ENCODE measurements around the gene RELN.
A peak's percentile ranks its signal among the peaks of the same experiment; 100 is the strongest.
"Not testable (repeated sequence)": the region's sequence is repeated elsewhere in the genome, so short reads cannot be mapped to it uniquely, and the experiment has no call there.

Gene RELN

GRCh38 chr7:103833401-103833800 lies 156.1 kb downstream of the RELN start:
- Mint-ChIP-seq H3K27me3 (peaks cover 5% of the 10 kb centered on the region), H3K4me1 (ENCODE audit: low read depth) (no peaks in the 10 kb centered on the region), H3K9me3 (no peaks in the 10 kb centered on the region), H3K27ac (no peak overlapping the region), H3K4me3 (no peak overlapping the region), H3K36me3 (ENCODE audit: low read depth) (no peaks in the 10 kb centered on the region)

- Mint-ChIP-seq H3K27me3 (peaks cover 14% of the 10 kb centered on the region), H3K9me3 (no peaks in the 10 kb centered on the region), H3K36me3 (ENCODE audit: low read depth) (no peaks in the 10 kb centered on the region), H3K4me1 (ENCODE audit: low read depth) (no peaks in the 10 kb centered on the region), H3K27ac (no peak overlapping the region), H3K4me3 (no peak overlapping the region)
Measured at GRCh38 chr7:103832438-103832837, 157.0 kb downstream of the RELN start.

- Mint-ChIP-seq H3K9me3 (no peaks in the 10 kb centered on the region), H3K27ac (no peak overlapping the region), H3K36me3 (ENCODE audit: low read depth) (no peaks in the 10 kb centered on the region), H3K4me3 (no peak overlapping the region), H3K4me1 (ENCODE audit: low read depth) (no peaks in the 10 kb centered on the region), H3K27me3 (peaks cover 11% of the 10 kb centered on the region)
Measured at GRCh38 chr7:103824251-103824650, 165.2 kb downstream of the RELN start.

- no peak overlapping the region for H3K4me3 Mint-ChIP-seq
- no peaks in the 10 kb centered on the region for H3K36me3 Mint-ChIP-seq (ENCODE audit: low read depth)
- H3K27me3 Mint-ChIP-seq: peaks cover 6% of the 10 kb centered on the region
- H3K9me3 Mint-ChIP-seq: no peaks in the 10 kb centered on the region
- no peaks in the 10 kb centered on the region for H3K4me1 Mint-ChIP-seq (ENCODE audit: low read depth)
- no peak overlapping the region for H3K27ac Mint-ChIP-seq
Measured at GRCh38 chr7:103823084-103823483, 166.4 kb downstream of the RELN start.

- Mint-ChIP-seq H3K36me3 (ENCODE audit: low read depth) (no peaks in the 10 kb centered on the region), H3K4me3 (no peak overlapping the region), H3K27ac (no peak overlapping the region), H3K27me3 (no peaks in the 10 kb centered on the region), H3K9me3 (no peaks in the 10 kb centered on the region), H3K4me1 (ENCODE audit: low read depth) (no peaks in the 10 kb centered on the region)
Measured at GRCh38 chr7:103821092-103821491, 168.4 kb downstream of the RELN start.

GRCh38 chr7:103815972-103816371 lies 173.5 kb downstream of the RELN start:
- H3K27me3 Mint-ChIP-seq; H3K4me3 Mint-ChIP-seq; H3K36me3 Mint-ChIP-seq (ENCODE audit: low read depth); H3K27ac Mint-ChIP-seq; H3K9me3 Mint-ChIP-seq: not testable (repeated sequence)
- peaks cover 11% of the 10 kb centered on the region for H3K4me1 Mint-ChIP-seq (ENCODE audit: low read depth)

- Mint-ChIP-seq H3K27ac (no peak overlapping the region), H3K27me3 (no peaks in the 10 kb centered on the region), H3K4me3 (no peak overlapping the region), H3K36me3 (ENCODE audit: low read depth) (no peaks in the 10 kb centered on the region), H3K9me3 (no peaks in the 10 kb centered on the region), H3K4me1 (ENCODE audit: low read depth) (peaks cover 11% of the 10 kb centered on the region)
Measured at GRCh38 chr7:103813970-103814369, 175.5 kb downstream of the RELN start.

- no peaks in the 10 kb centered on the region for H3K9me3 Mint-ChIP-seq
- H3K36me3 Mint-ChIP-seq (ENCODE audit: low read depth): no peaks in the 10 kb centered on the region
- peaks cover 11% of the 10 kb centered on the region for H3K4me1 Mint-ChIP-seq (ENCODE audit: low read depth)
- peak overlapping the region; percentile 2 for H3K4me3 Mint-ChIP-seq
- H3K27me3 Mint-ChIP-seq: no peaks in the 10 kb centered on the region
- H3K27ac Mint-ChIP-seq: no peak overlapping the region
Measured at GRCh38 chr7:103811997-103812396, 177.5 kb downstream of the RELN start.

GRCh38 chr7:103811290-103811689 lies 178.2 kb downstream of the RELN start:
- no peaks in the 10 kb centered on the region for H3K27me3 Mint-ChIP-seq
- no peak overlapping the region for H3K27ac Mint-ChIP-seq
- peaks cover 11% of the 10 kb centered on the region for H3K4me1 Mint-ChIP-seq (ENCODE audit: low read depth)
- no peak overlapping the region for H3K4me3 Mint-ChIP-seq
- no peaks in the 10 kb centered on the region for H3K36me3 Mint-ChIP-seq (ENCODE audit: low read depth)
- no peaks in the 10 kb centered on the region for H3K9me3 Mint-ChIP-seq

- no peaks in the 10 kb centered on the region for H3K27me3 Mint-ChIP-seq
- peaks cover 11% of the 10 kb centered on the region for H3K4me1 Mint-ChIP-seq (ENCODE audit: low read depth)
- H3K27ac Mint-ChIP-seq: no peak overlapping the region
- H3K36me3 Mint-ChIP-seq (ENCODE audit: low read depth): no peaks in the 10 kb centered on the region
- H3K4me3 Mint-ChIP-seq: no peak overlapping the region
- H3K9me3 Mint-ChIP-seq: no peaks in the 10 kb centered on the region
Measured at GRCh38 chr7:103810112-103810744, 179.2 kb downstream of the RELN start.

GRCh38 chr7:103809229-103809994 lies 180.0 kb downstream of the RELN start:
- Mint-ChIP-seq H3K36me3 (ENCODE audit: low read depth) (no peaks in the 10 kb centered on the region), H3K27ac (no peak overlapping the region), H3K9me3 (no peaks in the 10 kb centered on the region), H3K4me1 (ENCODE audit: low read depth) (peaks cover 11% of the 10 kb centered on the region), H3K27me3 (no peaks in the 10 kb centered on the region), H3K4me3 (no peak overlapping the region)

GRCh38 chr7:103805346-103805745 lies 184.1 kb downstream of the RELN start:
- Mint-ChIP-seq H3K36me3 (ENCODE audit: low read depth) (no peaks in the 10 kb centered on the region), H3K4me1 (ENCODE audit: low read depth) (no peaks in the 10 kb centered on the region), H3K27me3 (peaks cover 3% of the 10 kb centered on the region), H3K27ac (no peak overlapping the region), H3K9me3 (no peaks in the 10 kb centered on the region), H3K4me3 (no peak overlapping the region)

GRCh38 chr7:103803631-103804030 lies 185.8 kb downstream of the RELN start:
- no peak overlapping the region for H3K27ac Mint-ChIP-seq
- H3K36me3 Mint-ChIP-seq (ENCODE audit: low read depth): no peaks in the 10 kb centered on the region
- no peak overlapping the region for H3K4me3 Mint-ChIP-seq
- H3K4me1 Mint-ChIP-seq (ENCODE audit: low read depth): no peaks in the 10 kb centered on the region
- H3K9me3 Mint-ChIP-seq: no peaks in the 10 kb centered on the region
- peaks cover 3% of the 10 kb centered on the region for H3K27me3 Mint-ChIP-seq

GRCh38 chr7:103799298-103799697 lies 190.2 kb downstream of the RELN start:
- no peaks in the 10 kb centered on the region for H3K9me3 Mint-ChIP-seq

GRCh38 chr7:103797647-103798307 lies 191.7 kb downstream of the RELN start:
- Mint-ChIP-seq H3K9me3 (no peaks in the 10 kb centered on the region), H3K36me3 (ENCODE audit: low read depth) (no peaks in the 10 kb centered on the region), H3K27ac (no peak overlapping the region), H3K4me3 (no peak overlapping the region), H3K27me3 (peaks cover 9% of the 10 kb centered on the region), H3K4me1 (ENCODE audit: low read depth) (no peaks in the 10 kb centered on the region)

More at GRCh38 chr7:103799298-103799697, 190.2 kb downstream of the RELN start:
- Mint-ChIP-seq H3K4me1 (ENCODE audit: low read depth) (no peaks in the 10 kb centered on the region), H3K36me3 (ENCODE audit: low read depth) (no peaks in the 10 kb centered on the region), H3K4me3 (no peak overlapping the region), H3K27ac (no peak overlapping the region), H3K27me3 (peaks cover 9% of the 10 kb centered on the region)
